CD14-positive monocyte (primary cell): ENCODE data around the gene RNF19B. TPM values are rescaled to one million over a fixed set of nuclear protein-coding genes. Genes with fewer than 3 reads are reported as not detected.

Experiments used
- DNase-seq, 3 donors: peaks; one replicate each; pipeline ENCODE4 v3.0.0-alpha.2; 2011 to 2022
- H2AFZ ChIP-seq: 2 replicates; pipeline ENCODE4 v1.6.0; 2012; ENCODE audit warnings: mild to moderate bottlenecking, low read depth, low read length, inconsistent platforms; ENCODE audit not compliant: insufficient read depth, poor library complexity, severe bottlenecking
- H3K27ac ChIP-seq, 2 donors: 1 replicate in 1 of 2; 2 replicates in 1 of 2; pipeline ENCODE4 v1.5.1; 2012 to 2013; ENCODE audit warnings: low read length in 2 of 2, control low read depth in 1 of 2, inconsistent platforms in 1 of 2, low read depth in 1 of 2, mild to moderate bottlenecking in 1 of 2
- H3K27me3 ChIP-seq, 2 donors: one replicate each; pipeline versions ENCODE4 v1.6.0 to v1.6.1; 2011 to 2013; ENCODE audit warnings: low read length in 2 of 2; ENCODE audit not compliant: control insufficient read depth in 2 of 2, insufficient read depth in 2 of 2
- H3K36me3 ChIP-seq, 2 donors: replicated peaks in 1 of 2; 1 replicate in 1 of 2; 2 replicates in 1 of 2; pipeline versions ENCODE4 v1.5.1 to v1.6.1; 2012 to 2013; ENCODE audit warnings: low read length in 2 of 2, control low read depth in 1 of 2, inconsistent platforms in 1 of 2, mild to moderate bottlenecking in 1 of 2; ENCODE audit not compliant: insufficient read depth in 2 of 2, control insufficient read depth in 1 of 2
- H3K4me1 ChIP-seq, 2 donors: 1 replicate in 1 of 2; 2 replicates in 1 of 2; pipeline versions ENCODE4 v1.5.1 to v1.6.1; 2012 to 2013; ENCODE audit warnings: low read length in 2 of 2, control low read depth in 1 of 2, inconsistent platforms in 1 of 2, mild to moderate bottlenecking in 1 of 2, moderate library complexity in 1 of 2; ENCODE audit not compliant: insufficient read depth in 2 of 2, control insufficient read depth in 1 of 2
- H3K4me2 ChIP-seq: replicated peaks from 2 replicates; pipeline ENCODE3; 2012; ENCODE audit warnings: low read length, moderate library complexity, mild to moderate bottlenecking; ENCODE audit not compliant: poor library complexity, severe bottlenecking; ENCODE audit errors: extremely low read depth
- H3K4me3 ChIP-seq, 3 experiments: fragments of 200-600 bp in 1 of 3; sonication (generic) in 1 of 3; replicated peaks in 1 of 3; 1 replicate in 2 of 3; 2 replicates in 1 of 3; pipeline ENCODE4 v1.5.1; 2011 to 2013; ENCODE audit warnings: low read length in 3 of 3, mild to moderate bottlenecking in 3 of 3, control low read depth in 2 of 3, low read depth in 2 of 3, inconsistent platforms in 1 of 3, moderate library complexity in 1 of 3
- H3K79me2 ChIP-seq: 2 replicates; pipeline ENCODE4 v1.6.0; 2012; ENCODE audit warnings: mild to moderate bottlenecking, control low read depth, inconsistent platforms, low read length, moderate library complexity; ENCODE audit not compliant: insufficient read depth
- H3K9ac ChIP-seq: 2 replicates; pipeline ENCODE4 v1.6.0; 2017; ENCODE audit warnings: low read length, mild to moderate bottlenecking; ENCODE audit not compliant: insufficient read depth, poor library complexity, severe bottlenecking
- H3K9me3 ChIP-seq, 2 donors: replicated peaks in 1 of 2; 1 replicate in 1 of 2; 2 replicates in 1 of 2; pipeline versions ENCODE4 v1.5.1 to v1.6.1; 2012 to 2013; ENCODE audit warnings: low read length in 2 of 2, control low read depth in 1 of 2; ENCODE audit not compliant: control insufficient read depth in 1 of 2, insufficient read depth in 1 of 2
- H4K20me1 ChIP-seq: 2 replicates; pipeline ENCODE4 v1.6.0; 2012; ENCODE audit warnings: mild to moderate bottlenecking, low read length, control low read depth, moderate library complexity; ENCODE audit not compliant: insufficient read depth
- H3K27ac Mint-ChIP-seq, 7 donors: one replicate each; pipeline ENCODE4 v1.8.0; 2020; ENCODE audit warnings: mild to moderate bottlenecking in 7 of 7, mixed read lengths in 7 of 7, moderate library complexity in 6 of 7, inconsistent platforms in 2 of 7
- H3K27me3 Mint-ChIP-seq, 3 donors: one replicate each; pipeline ENCODE4 v1.8.0; 2021 to 2022; ENCODE audit warnings: low read depth in 3 of 3, mild to moderate bottlenecking in 3 of 3, mixed read lengths in 3 of 3, moderate library complexity in 3 of 3, inconsistent platforms in 1 of 3
- H3K36me3 Mint-ChIP-seq, 2 donors: one replicate each; pipeline ENCODE4 v1.8.0; 2020; ENCODE audit warnings: mixed read lengths in 2 of 2, inconsistent platforms in 1 of 2, mild to moderate bottlenecking in 1 of 2
- H3K4me1 Mint-ChIP-seq: one replicate; pipeline ENCODE4 v1.8.0; 2020; ENCODE audit warnings: mild to moderate bottlenecking, mixed read lengths
- H3K4me3 Mint-ChIP-seq, 2 donors: one replicate each; pipeline ENCODE4 v1.8.0; 2020; ENCODE audit warnings: mild to moderate bottlenecking in 2 of 2, mixed read lengths in 2 of 2, moderate library complexity in 1 of 2
- H3K9me3 Mint-ChIP-seq, 7 donors: one replicate each; pipeline ENCODE4 v1.8.0; 2020 to 2022; ENCODE audit warnings: mixed read lengths in 7 of 7, mild to moderate bottlenecking in 6 of 7, moderate library complexity in 6 of 7, inconsistent platforms in 2 of 7
- WGBS: methylation state at CpG from one replicate; pipeline ENCODE4 v1.1.5; 2013; ENCODE audit warnings: missing lambda C conversion rate; ENCODE audit not compliant: insufficient coverage; 5-methylcytosine and 5-hydroxymethylcytosine counted together
- intact Hi-C, 2 donors: fragments of 100-400 bp; cut with micrococcal nuclease; formaldehyde crosslinking; loops; one replicate each; pipeline versions ENCODE4 v1.15.0 to v1.15.1; 2023
- polyA plus RNA-seq, 3 donors: library from polyadenylated mRNA; depleted of rRNA in 1 of 3; unstranded in 2 of 3; stranded (reverse) in 1 of 3; fragments of 300-500 nt in 2 of 3; fragments of >200 nt in 1 of 3; fragmentation: Illumina TruSeq in 2 of 3; gene quantifications; 1 replicate in 2 of 3; 2 replicates in 1 of 3; pipeline ENCODE4 v1.2.3, GENCODE V29; 2012 to 2021
- TF ChIP-seq, protein P1 (sequence below): fragments of 200-600 bp; IDR thresholded peaks from one replicate; pipeline ENCODE4 v1.8.0; 2022; ENCODE audit warnings: antibody characterized with exemption, mild to moderate bottlenecking

RNF19B gene
- polyA plus RNA-seq, 3 donors = 4.1 to 106 (median 5.8) TPM

DNA sequence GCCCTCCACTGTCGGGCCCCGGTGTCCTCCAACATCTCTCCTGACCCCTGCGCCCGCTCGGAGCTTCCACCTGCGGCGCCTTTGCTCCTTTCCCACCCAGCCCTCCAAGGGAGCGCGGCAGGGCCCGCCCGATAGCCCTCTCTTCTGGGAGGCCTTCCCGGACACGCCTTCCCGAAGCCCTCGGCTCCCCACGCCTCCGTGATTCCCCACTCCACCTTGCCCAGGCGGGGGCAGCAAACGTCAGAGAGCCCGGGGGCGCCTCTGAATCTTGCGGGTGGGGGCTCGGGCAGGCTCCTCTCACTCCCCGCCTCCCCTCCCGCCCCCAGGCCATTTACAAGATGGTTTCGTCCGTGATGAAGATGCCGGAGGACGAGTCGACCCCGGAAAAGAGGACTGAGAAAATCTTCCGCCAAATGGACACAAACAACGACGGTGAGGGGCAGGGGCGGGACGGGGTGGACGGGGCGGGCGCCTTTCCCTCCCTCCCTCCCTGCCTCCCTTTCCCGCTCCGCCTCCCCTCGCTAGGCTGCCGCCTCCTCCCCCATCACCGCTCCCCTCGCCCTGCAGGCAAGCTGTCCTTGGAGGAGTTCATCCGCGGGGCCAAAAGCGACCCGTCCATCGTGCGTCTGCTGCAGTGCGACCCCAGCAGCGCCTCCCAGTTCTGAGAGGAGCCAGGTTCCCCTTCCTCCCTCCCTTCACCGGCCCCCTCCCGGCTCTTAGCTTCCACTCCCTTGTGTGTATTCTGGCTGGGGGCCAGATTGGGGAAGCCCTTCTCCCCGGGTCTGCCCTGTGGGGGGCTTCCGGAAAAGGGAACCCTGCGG lies 71.2 kb downstream of the RNF19B start:
- peaks cover 27 to 64% of the 10 kb centered on the region in 2 donors for H3K27me3 ChIP-seq
- no peak overlapping the region for H3K27ac ChIP-seq
- H3K9me3 ChIP-seq = peaks cover 4 to 9% of the 10 kb centered on the region in 2 donors
- no peaks in the 10 kb centered on the region for H3K36me3 ChIP-seq
- no peak for DNase-seq
- H3K4me2 ChIP-seq = peak overlapping the region; percentile 56
- H3K4me1 ChIP-seq = peaks cover 4 to 10% of the 10 kb centered on the region in 2 donors
- Mint-ChIP-seq H3K36me3 (peaks cover 0 to 7% of the 10 kb centered on the region in 2 donors), H3K27ac (no peak overlapping the region), H3K27me3 (peaks cover 67 to 92% (median 67%) of the 10 kb centered on the region in 3 donors), H3K9me3 (peaks cover 4 to 13% (median 10%) of the 10 kb centered on the region in 7 donors), H3K4me3 (peak overlapping the region; percentile 50 to 84), H3K4me1 (peaks cover 14% of the 10 kb centered on the region)
- intact Hi-C loops = no loop called here
- no peaks in the 10 kb centered on the region for H4K20me1 ChIP-seq
- peak overlapping the region; percentile 62 for H2AFZ ChIP-seq
- peak overlapping the region; percentile 15 for H3K9ac ChIP-seq
- peak overlapping the region in 1 of 3 experiments; percentile 43 for H3K4me3 ChIP-seq
- 3% methylated on average over 35 of the region's 58 CpGs for WGBS
- TF ChIP-seq, protein P1, sequence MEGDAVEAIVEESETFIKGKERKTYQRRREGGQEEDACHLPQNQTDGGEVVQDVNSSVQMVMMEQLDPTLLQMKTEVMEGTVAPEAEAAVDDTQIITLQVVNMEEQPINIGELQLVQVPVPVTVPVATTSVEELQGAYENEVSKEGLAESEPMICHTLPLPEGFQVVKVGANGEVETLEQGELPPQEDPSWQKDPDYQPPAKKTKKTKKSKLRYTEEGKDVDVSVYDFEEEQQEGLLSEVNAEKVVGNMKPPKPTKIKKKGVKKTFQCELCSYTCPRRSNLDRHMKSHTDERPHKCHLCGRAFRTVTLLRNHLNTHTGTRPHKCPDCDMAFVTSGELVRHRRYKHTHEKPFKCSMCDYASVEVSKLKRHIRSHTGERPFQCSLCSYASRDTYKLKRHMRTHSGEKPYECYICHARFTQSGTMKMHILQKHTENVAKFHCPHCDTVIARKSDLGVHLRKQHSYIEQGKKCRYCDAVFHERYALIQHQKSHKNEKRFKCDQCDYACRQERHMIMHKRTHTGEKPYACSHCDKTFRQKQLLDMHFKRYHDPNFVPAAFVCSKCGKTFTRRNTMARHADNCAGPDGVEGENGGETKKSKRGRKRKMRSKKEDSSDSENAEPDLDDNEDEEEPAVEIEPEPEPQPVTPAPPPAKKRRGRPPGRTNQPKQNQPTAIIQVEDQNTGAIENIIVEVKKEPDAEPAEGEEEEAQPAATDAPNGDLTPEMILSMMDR = peak; percentile 52
- H3K79me2 ChIP-seq = no peaks in the 10 kb centered on the region

DNA sequence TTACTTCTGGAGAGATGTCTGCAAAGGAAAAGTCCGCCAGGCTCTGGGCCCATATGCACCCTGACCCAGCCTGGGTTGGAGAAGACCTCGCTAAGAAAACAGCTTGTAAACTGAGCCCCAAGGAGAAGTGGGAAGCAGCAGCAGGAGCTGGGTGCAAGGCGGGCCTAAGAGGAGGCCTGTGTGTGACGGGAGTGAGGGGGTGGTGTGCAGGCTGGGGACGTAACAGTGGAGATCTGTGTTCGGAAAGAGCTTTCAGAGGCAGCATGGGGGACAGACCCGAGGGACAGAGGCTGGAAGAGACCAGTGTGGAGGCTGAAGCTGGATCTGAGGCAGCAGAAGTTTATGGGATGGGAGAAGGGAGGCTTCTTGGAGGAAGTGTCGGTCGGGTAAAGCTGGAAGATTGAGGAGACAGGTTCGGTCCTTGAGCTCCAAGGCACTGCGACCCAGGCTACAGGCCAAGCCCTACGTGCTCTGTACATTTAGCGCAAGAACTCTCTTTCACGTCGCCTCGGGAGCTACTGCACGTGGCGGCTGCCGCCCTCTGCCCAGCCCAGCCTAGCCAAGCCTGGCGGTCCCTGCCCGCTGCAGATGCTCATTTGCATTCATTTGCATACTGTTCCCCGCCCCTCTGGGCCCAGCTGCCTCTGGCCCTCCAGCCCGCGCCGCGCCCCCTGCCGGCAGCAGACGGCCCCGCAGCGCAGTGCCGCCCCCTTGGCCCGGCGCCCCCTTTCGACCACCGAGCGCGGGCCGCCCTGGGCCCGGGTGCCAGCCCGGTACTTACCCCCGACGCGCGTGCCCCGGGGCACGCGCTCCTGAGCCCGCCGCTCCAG lies 72.0 kb downstream of the RNF19B start:
- H3K4me1 Mint-ChIP-seq = peaks cover 14% of the 10 kb centered on the region
- H4K20me1 ChIP-seq = no peaks in the 10 kb centered on the region
- intact Hi-C loops = no loop called here
- H3K9me3 ChIP-seq = peaks cover 4 to 9% of the 10 kb centered on the region in 2 donors
- H3K27ac Mint-ChIP-seq = no peak overlapping the region
- H3K27ac ChIP-seq = no peak overlapping the region
- peak overlapping the region; percentile 56 for H3K4me2 ChIP-seq
- H3K9ac ChIP-seq = no peak overlapping the region
- peaks cover 4 to 10% of the 10 kb centered on the region in 2 donors for H3K4me1 ChIP-seq
- 19% methylated on average over 47 of the region's 49 CpGs for WGBS
- peaks cover 70 to 88% (median 74%) of the 10 kb centered on the region in 3 donors for H3K27me3 Mint-ChIP-seq
- H3K27me3 ChIP-seq = peaks cover 27 to 72% of the 10 kb centered on the region in 2 donors
- H3K79me2 ChIP-seq = no peaks in the 10 kb centered on the region
- TF ChIP-seq, protein P1 = peak; percentile 77
- peak overlapping the region in 1 of 3 experiments; percentile 43 for H3K4me3 ChIP-seq
- peak in 1 of 3 donors; percentile 30 for DNase-seq
- H3K36me3 ChIP-seq = no peaks in the 10 kb centered on the region
- peaks cover 0 to 7% of the 10 kb centered on the region in 2 donors for H3K36me3 Mint-ChIP-seq
- peak overlapping the region; percentile 62 for H2AFZ ChIP-seq
- H3K9me3 Mint-ChIP-seq = peaks cover 4 to 17% (median 10%) of the 10 kb centered on the region in 7 donors
- H3K4me3 Mint-ChIP-seq = peak overlapping the region in 1 of 2 donors; percentile 84
